Activated T-cell treated with anti-CD3 and anti-CD28 coated beads for 1 hour (primary cell): ENCODE data around the gene PRPF4.
"Not testable (repeated sequence)": the region's sequence is repeated elsewhere in the genome, so short reads cannot be mapped to it uniquely, and the experiment has no call there.

Source experiments
- DNase-seq: peaks from one replicate; pipeline ENCODE4 v3.0.0-alpha.2; 2020; ENCODE audit warnings: low read depth

The PRPF4 gene

GRCh38 chr9:113267911-113268566, 7.4 kb upstream of the PRPF4 start:
- no peak for DNase-seq

DNA sequence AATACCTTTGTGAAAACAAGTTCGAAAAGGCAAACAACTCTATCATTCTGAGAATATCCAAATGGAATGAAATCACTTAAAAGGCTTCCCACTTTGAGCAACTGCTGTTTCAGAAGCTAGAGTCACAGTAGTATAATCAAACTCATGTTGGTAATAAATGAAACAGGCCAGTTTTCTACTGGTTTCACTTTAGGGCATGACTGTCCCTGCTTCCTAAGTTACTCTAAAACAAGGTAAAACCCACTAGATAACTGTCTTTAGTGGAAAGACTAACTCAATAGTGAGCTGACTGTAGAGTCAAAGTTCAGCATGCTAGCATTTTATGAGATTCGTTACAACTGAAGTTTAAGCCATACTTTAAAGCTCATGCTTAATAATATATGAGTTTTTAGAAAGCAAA, 6.1 kb upstream of the PRPF4 start:
- no peak for DNase-seq

DNA sequence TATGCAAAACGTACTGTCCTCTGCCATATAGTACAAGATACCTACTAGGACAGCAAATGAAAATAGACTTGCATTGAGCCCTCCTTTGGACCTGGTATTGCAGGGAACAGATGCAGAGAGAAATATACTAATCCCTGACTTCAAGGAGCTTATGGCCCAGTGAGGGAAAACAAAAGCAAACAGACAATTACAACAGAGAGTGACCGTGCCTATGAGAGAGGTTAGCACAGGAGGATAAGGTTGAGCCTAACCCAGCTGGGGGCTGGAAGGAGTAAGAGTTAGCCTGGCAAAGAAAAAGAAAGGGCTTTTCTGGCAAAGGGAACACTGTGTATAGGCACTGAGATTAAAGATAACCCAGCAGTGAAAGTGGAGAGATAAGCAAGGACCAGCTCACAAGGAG, 5.6 kb upstream of the PRPF4 start:
- DNase-seq, result no peak

GRCh38 chr9:113274474-113275156, 843 bp upstream of the PRPF4 start:
- DNase-seq, result no peak

- no peak for DNase-seq
Measured at GRCh38 chr9:113278840-113279239, 3.4 kb downstream of the PRPF4 start.

DNA sequence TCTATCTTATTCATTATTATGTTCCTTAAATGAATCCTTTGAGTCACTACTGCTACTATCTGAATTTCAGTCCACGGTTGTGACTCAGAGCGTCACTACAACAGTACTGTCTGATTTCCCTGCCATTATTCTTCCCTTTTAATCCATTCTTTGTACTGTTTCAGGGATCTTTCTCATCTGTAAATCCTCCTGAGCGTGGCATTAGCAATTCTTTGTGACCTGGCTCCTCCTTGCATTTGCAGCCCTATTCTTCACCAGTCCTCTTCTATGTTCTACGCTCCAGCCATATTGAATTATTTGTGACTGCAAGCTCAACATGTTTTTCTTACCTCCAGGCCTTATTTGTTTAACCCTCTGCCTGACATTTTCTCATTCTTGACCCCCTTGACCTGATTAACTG, 5.9 kb downstream of the PRPF4 start:
- DNase-seq, result no peak

GRCh38 chr9:113289091-113289490, 13.6 kb downstream of the PRPF4 start:
- no peak for DNase-seq

- DNase-seq, result no peak
Measured at GRCh38 chr9:113290052-113290607, 14.7 kb downstream of the PRPF4 start.

DNA sequence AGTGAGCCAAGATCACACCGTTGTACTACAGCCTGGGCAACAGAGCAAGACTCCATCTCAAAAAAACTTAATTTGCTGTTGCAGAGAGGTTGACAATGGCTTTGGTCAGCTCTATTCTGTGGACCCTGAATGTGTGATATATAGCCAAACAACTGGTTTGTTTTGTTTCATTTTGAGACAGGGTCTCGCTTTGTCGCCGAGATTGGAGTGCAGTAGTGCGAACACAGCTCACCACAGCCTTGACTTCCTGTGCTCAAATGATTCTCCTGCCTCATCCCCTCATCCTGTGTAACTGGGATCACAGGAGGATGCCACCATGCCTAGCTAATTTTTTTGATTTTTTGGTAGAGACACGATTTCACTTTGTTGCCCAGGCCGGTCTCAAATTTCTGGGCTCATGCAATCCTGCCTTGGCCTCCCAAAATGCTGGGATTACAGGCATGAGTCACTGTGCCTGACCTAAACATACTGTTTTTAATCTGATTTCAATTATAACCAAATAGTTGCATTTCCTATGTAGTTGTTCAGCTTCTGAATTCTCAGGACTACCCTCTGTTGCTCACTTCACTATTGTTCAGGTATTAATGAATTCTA, 17.9 kb downstream of the PRPF4 start:
- no peak for DNase-seq

DNA sequence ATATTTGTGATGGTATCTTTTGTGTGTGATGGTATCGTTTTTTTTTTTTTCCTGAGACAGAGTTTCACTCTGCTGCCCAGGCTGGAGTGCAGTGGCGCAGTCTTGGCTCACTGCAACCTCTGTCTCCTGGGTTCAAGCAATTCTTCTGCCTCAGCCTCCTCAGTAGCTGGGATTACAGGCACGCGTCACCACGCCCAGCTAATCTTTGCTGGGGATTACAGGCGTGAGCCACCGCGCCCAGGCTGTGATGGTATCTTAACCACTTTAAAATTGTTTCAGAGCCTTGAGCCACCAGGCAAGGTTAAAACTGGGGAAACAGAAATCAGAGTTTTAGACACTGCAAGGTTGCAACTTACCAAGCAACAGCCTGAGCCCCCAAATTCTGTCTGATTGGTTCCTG, 20.8 kb downstream of the PRPF4 start:
- not testable (repeated sequence) for DNase-seq

- DNase-seq, result no peak
Measured at GRCh38 chr9:113296796-113297558, 21.5 kb downstream of the PRPF4 start.

- no peak for DNase-seq
Measured at GRCh38 chr9:113298311-113298710, 22.9 kb downstream of the PRPF4 start.

GRCh38 chr9:113298924-113299770, 23.7 kb downstream of the PRPF4 start:
- DNase-seq, result no peak

GRCh38 chr9:113299800-113300292, 24.4 kb downstream of the PRPF4 start:
- no peak for DNase-seq

GRCh38 chr9:113301548-113301947, 26.1 kb downstream of the PRPF4 start:
- no peak for DNase-seq

- no peak for DNase-seq
Measured at GRCh38 chr9:113302792-113303418, 27.4 kb downstream of the PRPF4 start, which contains the start of gene RNF183. Gene RNF183 (minus strand): TSS chr9:113303376. CDS start chr9:113298184, 5,192 bp downstream.

GRCh38 chr9:113306566-113306965, 31.1 kb downstream of the PRPF4 start:
- no peak for DNase-seq

DNA sequence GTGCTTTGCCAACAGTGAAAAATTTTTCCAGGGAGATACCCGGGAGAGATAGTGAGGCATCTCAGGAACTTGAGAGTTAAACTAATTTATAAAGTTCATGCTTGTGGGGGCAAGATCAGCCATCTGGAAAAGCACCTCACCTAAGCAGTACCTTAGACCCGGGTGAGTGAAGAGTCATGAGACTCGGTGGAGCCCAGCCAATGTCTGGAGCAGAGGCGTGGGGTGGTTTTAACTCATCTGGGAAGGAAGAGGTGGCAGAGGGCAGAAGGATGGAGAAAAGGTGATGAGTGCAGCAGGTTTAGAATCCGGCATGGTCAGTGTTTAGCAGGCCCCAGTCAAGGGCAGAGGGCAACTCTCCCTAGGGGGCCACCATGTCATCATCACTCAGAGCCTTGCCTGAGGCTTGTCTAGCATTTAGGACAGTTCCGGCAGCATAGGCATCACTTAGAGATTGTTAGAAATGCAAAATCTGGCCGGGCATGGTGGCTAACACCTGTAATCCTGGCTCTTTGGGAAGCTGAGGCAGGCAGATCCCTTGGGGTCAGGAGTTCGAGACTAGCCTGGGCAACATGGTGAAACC, 32.0 kb downstream of the PRPF4 start:
- no peak for DNase-seq

DNA sequence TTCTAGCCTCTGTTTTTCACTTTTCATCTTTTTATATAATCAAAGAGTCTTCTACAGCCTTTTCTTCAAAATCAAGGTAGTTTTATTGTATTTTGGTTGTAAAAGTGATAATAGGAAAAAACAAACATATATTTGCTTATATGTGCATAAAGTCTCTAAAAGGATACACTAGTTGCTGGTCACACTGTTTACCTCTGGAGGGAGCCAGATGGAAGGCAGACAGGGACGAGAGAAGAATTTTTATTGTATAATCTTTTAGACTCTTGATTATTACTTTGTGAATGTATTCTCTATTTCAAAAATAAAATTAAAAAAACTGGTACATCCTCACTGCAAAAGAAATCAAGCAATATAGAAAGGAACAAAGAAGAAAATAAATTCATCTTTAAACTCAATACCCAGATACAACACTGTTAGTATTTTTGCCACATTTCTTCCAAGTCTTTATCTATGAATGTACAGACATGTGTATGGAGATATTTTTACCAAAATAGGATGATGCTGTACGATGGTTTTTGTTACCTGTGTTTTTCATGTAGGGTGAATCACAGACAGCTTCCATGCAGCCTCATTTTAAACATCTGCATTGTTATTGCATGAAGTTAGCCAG, 33.9 kb downstream of the PRPF4 start:
- no peak for DNase-seq

DNA sequence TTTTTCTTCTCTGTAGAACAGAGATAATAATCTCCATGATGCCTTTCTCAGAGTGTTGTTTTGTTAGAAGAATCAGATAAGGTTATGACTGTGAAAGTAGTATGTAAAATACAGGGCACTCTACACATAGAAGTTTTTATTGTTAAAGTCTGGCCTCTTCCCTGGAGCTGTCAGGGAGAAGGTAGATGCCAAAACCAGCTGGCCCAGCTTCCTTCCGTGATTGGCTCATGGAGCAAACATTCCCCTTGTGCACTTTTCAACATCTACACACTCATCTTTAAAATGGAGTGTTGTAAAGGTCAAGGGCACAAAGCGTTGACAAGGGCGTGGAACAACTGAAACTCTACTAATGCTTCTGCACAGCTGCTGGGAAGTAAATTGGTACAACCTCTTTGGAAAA, 35.1 kb downstream of the PRPF4 start:
- no peak for DNase-seq
